CD4-positive, CD25-positive, alpha-beta regulatory T cell (primary cell): ENCODE measurements around the gene PLXND1. TPM values are rescaled to one million over a fixed set of nuclear protein-coding genes. Genes with fewer than 3 reads are reported as not detected.

Source experiments
- ATAC-seq, 2 donors: fragments of 150-1000 bp; cut with Tn5 transposase; one replicate each; pipeline ENCODE4 v1.10.0; 2021; ENCODE audit warnings: low read depth in 2 of 2, moderate number of reproducible peaks in 2 of 2, moderate library complexity in 1 of 2
- DNase-seq, 3 donors: peaks; one replicate each; pipeline versions ENCODE4 v3.0.0 to v3.0.0-alpha.2; 2012 to 2022; ENCODE audit warnings: mixed read lengths in 1 of 3
- H3K27ac ChIP-seq: one replicate; pipeline ENCODE4 v1.7.0; 2013; ENCODE audit warnings: mild to moderate bottlenecking, low read length; ENCODE audit not compliant: insufficient read depth, poor library complexity, severe bottlenecking
- H3K27me3 ChIP-seq: one replicate; pipeline ENCODE4 v1.7.0; 2013; ENCODE audit warnings: low read length; ENCODE audit not compliant: control insufficient read depth, insufficient read depth
- H3K36me3 ChIP-seq: one replicate; pipeline ENCODE4 v1.7.0; 2013; ENCODE audit warnings: mild to moderate bottlenecking, low read length, moderate library complexity; ENCODE audit not compliant: control insufficient read depth, insufficient read depth
- H3K4me1 ChIP-seq: 2 replicates; pipeline ENCODE4 v1.7.0; 2013; ENCODE audit warnings: mild to moderate bottlenecking, low read length; ENCODE audit not compliant: insufficient read depth, control insufficient read depth, poor library complexity, severe bottlenecking
- H3K4me3 ChIP-seq: one replicate; pipeline ENCODE4 v1.7.0; 2013; ENCODE audit warnings: low read depth, mild to moderate bottlenecking, low read length, moderate library complexity
- H3K9me3 ChIP-seq, 2 experiments: 1 replicate in 1 of 2; 2 replicates in 1 of 2; pipeline ENCODE4 v1.7.0; 2013; ENCODE audit warnings: low read length in 2 of 2, mild to moderate bottlenecking in 1 of 2, moderate library complexity in 1 of 2; ENCODE audit not compliant: control insufficient read depth in 2 of 2
- H3K27ac Mint-ChIP-seq, 3 donors: one replicate each; pipeline ENCODE4 v1.8.0; 2020 to 2022; ENCODE audit warnings: mild to moderate bottlenecking in 3 of 3, mixed read lengths in 3 of 3, moderate library complexity in 2 of 3
- H3K27me3 Mint-ChIP-seq: one replicate; pipeline ENCODE4 v1.8.0; 2022; ENCODE audit warnings: mild to moderate bottlenecking, mixed read lengths
- H3K36me3 Mint-ChIP-seq: one replicate; pipeline ENCODE4 v1.8.0; 2020; ENCODE audit warnings: mixed read lengths
- H3K4me1 Mint-ChIP-seq, 4 donors: one replicate each; pipeline ENCODE4 v1.8.0; 2020 to 2022; ENCODE audit warnings: mixed read lengths in 4 of 4, mild to moderate bottlenecking in 1 of 4
- H3K4me3 Mint-ChIP-seq, 4 donors: one replicate each; pipeline ENCODE4 v1.8.0; 2020 to 2022; ENCODE audit warnings: mild to moderate bottlenecking in 4 of 4, mixed read lengths in 4 of 4, moderate library complexity in 3 of 4
- H3K9me3 Mint-ChIP-seq, 7 donors: one replicate each; pipeline ENCODE4 v1.8.0; 2020 to 2022; ENCODE audit warnings: mixed read lengths in 7 of 7, mild to moderate bottlenecking in 3 of 7, moderate library complexity in 2 of 7
- polyA plus RNA-seq, 4 donors: library from polyadenylated mRNA; unstranded; fragments of 300-500 nt; fragmentation: Illumina TruSeq; gene quantifications; one replicate each; pipeline ENCODE4 v1.2.3, GENCODE V29; 2021
- total RNA-seq: library from RNA; stranded (reverse); gene quantifications from one replicate; pipeline ENCODE4 v1.2.3, GENCODE V29; 2022

PLXND1 gene
- total and polyA plus RNA-seq, 5 donors from 2014 or later = 0.48 to 11.3 (median 0.83) TPM; not detected in 1

DNA sequence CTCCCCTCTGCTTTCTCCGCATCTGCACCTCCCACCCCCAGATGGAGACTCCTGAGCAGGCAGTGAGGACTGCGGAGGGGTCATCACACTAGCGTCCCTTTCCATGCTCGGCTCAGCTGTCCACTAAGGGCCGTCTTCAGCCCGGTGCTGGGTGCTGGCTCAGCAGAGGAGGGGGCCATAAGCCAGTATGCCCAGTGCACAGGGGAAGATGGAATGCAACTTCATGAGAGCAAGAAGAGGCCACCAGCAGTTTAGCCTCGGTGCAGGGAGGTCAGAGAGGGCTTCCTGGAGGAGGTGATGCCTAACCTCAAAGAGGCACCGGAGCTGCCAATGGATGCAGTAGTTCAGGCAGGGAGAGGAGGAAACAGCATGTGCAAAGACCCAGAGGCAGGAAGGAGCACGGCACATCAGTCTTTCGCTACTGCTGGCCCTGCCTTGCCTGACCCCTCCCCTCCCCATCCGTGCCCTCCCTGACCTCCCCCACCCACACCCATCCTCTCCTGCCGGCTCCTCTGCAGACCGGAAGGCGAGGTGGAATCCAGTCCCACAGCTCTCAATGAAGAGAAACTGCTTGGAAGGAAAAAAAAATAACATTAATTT lies 15.2 kb upstream of the PLXND1 start:
- H3K27ac ChIP-seq = no peak overlapping the region
- no peaks in the 10 kb centered on the region for H3K27me3 ChIP-seq
- peaks cover 14% of the 10 kb centered on the region for H3K27me3 Mint-ChIP-seq
- H3K27ac Mint-ChIP-seq = no peak overlapping the region
- no peaks in the 10 kb centered on the region for H3K36me3 ChIP-seq
- peaks cover 7% of the 10 kb centered on the region for H3K4me1 ChIP-seq
- H3K9me3 Mint-ChIP-seq = no peaks in the 10 kb centered on the region
- ATAC-seq = no peak
- no peak for DNase-seq
- H3K4me1 Mint-ChIP-seq = peaks cover 0 to 13% (median 1%) of the 10 kb centered on the region in 4 donors
- no peaks in the 10 kb centered on the region for H3K36me3 Mint-ChIP-seq
- H3K4me3 Mint-ChIP-seq = peak overlapping the region in 1 of 4 donors; percentile 77
- no peak overlapping the region for H3K4me3 ChIP-seq
- H3K9me3 ChIP-seq = no peaks in the 10 kb centered on the region

DNA sequence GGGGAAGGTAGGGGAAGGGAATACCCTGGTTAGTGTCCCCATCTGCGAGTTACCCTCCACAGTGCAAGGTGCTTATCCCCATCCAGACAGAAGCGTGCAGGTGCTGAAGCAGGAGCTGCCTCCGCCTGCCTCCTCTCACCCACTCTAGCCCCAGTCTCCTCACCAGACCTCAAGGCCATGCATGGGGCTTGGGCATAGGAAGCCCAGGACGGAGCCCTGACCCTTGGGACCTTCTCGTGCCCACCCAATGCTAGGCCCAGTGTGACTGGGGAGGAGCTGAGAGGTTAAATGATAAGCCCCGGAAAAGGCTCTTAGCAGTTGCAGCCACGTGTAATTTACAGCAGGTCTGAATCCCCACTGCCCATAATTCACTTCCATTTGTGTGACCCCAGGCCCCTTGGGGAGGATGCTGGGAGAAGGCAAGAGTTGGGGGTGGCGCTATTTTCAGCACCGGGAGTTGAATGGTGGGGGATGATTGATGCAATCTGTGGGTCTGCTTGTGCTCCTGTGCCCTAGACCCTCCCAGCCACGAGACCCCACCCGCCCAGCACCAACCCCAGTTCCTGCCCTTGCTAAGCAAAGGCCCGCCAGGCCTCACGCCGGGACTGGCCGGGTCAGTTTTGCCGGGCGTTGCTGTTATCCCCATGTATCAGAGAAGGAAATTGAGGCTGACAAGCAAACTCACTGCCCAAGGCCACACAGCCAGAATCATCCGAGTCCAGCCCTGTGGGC lies 14.5 kb upstream of the PLXND1 start:
- Histone ChIP-seq H3K27me3 (no peaks in the 10 kb centered on the region), H3K4me3 (no peak overlapping the region), H3K9me3 (no peaks in the 10 kb centered on the region), H3K4me1 (peaks cover under 1% of the 10 kb centered on the region), H3K27ac (no peak overlapping the region), H3K36me3 (no peaks in the 10 kb centered on the region)
- no peaks in the 10 kb centered on the region for H3K36me3 Mint-ChIP-seq
- DNase-seq (no peak), ATAC-seq (no peak)
- H3K4me1 Mint-ChIP-seq = peaks cover 0 to 8% (median 1%) of the 10 kb centered on the region in 4 donors
- H3K27me3 Mint-ChIP-seq = peaks cover 14% of the 10 kb centered on the region
- no peak overlapping the region for H3K4me3 Mint-ChIP-seq
- H3K27ac Mint-ChIP-seq = no peak overlapping the region
- no peaks in the 10 kb centered on the region for H3K9me3 Mint-ChIP-seq

- no peak overlapping the region for H3K27ac ChIP-seq
- H3K9me3 ChIP-seq = no peaks in the 10 kb centered on the region
- DNase-seq (no peak), ATAC-seq (no peak)
- no peaks in the 10 kb centered on the region for H3K27me3 ChIP-seq
- no peak overlapping the region for H3K4me3 ChIP-seq
- Mint-ChIP-seq H3K9me3 (no peaks in the 10 kb centered on the region), H3K36me3 (no peaks in the 10 kb centered on the region), H3K27me3 (peaks cover 14% of the 10 kb centered on the region), H3K4me3 (no peak overlapping the region), H3K27ac (no peak overlapping the region), H3K4me1 (peaks cover 0 to 11% (median 1%) of the 10 kb centered on the region in 4 donors)
- H3K36me3 ChIP-seq = no peaks in the 10 kb centered on the region
- H3K4me1 ChIP-seq = no peaks in the 10 kb centered on the region
These were observed 13.3 kb upstream of the PLXND1 start for GRCh38 chr3:129619726-129620162.

GRCh38 chr3:129618901-129619671 lies 12.6 kb upstream of the PLXND1 start:
- no peak overlapping the region for H3K27ac ChIP-seq
- no peak for ATAC-seq
- H3K9me3 ChIP-seq = no peaks in the 10 kb centered on the region
- Mint-ChIP-seq H3K4me1 (peaks cover 0 to 11% (median 1%) of the 10 kb centered on the region in 4 donors), H3K27ac (no peak overlapping the region), H3K36me3 (no peaks in the 10 kb centered on the region), H3K4me3 (no peak overlapping the region), H3K27me3 (peaks cover 10% of the 10 kb centered on the region), H3K9me3 (no peaks in the 10 kb centered on the region)
- no peaks in the 10 kb centered on the region for H3K4me1 ChIP-seq
- no peak overlapping the region for H3K4me3 ChIP-seq
- DNase-seq = no peak
- no peaks in the 10 kb centered on the region for H3K27me3 ChIP-seq
- H3K36me3 ChIP-seq = no peaks in the 10 kb centered on the region

GRCh38 chr3:129618186-129618820 lies 11.8 kb upstream of the PLXND1 start:
- H3K27ac ChIP-seq = no peak overlapping the region
- no peaks in the 10 kb centered on the region for H3K9me3 Mint-ChIP-seq
- H3K4me1 ChIP-seq = no peaks in the 10 kb centered on the region
- ATAC-seq (no peak), DNase-seq (no peak)
- H3K4me3 Mint-ChIP-seq = no peak overlapping the region
- H3K9me3 ChIP-seq = no peaks in the 10 kb centered on the region
- H3K27me3 Mint-ChIP-seq = peaks cover 10% of the 10 kb centered on the region
- H3K36me3 ChIP-seq = no peaks in the 10 kb centered on the region
- peaks cover 0 to 11% (median 1%) of the 10 kb centered on the region in 4 donors for H3K4me1 Mint-ChIP-seq
- H3K4me3 ChIP-seq = no peak overlapping the region
- no peaks in the 10 kb centered on the region for H3K27me3 ChIP-seq
- no peaks in the 10 kb centered on the region for H3K36me3 Mint-ChIP-seq
- H3K27ac Mint-ChIP-seq = no peak overlapping the region

DNA sequence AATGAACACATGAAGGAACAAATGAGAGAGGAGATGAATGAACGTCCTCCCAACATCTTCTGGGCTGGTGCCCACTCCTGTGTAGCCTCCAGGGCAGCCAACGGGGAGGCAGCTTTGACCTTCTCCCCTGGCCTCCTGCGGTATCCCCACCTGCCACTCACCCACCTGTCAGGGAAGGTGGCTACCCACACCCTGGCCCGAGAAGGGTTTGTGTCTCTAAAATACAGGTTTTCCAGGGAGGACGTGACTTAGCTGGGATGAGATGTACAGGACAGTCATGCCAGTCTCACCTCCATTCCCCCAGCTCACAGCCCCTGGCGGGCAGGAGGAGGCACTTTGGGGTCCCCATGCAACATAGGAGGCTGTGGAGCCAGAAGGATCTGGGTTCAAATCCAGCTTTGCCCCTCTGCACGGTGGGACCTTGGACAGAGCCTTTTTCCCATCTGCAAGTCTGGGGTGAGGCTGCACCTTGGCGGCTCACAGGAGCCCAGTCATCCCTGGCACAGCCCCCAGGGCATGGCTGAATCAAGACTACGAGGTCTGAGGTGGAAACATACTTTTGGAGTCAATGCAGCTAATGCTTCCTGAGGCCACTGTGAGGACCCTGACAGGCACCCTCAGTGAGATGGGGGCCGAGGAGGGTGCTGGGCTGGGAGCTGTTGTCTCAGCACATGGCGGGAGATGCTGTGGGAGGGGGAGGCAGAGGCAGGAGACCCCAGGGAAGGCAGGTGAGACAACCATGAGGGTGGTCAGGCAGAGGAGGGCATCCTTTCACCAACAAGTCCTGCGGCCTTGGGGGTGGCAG lies 11.1 kb upstream of the PLXND1 start:
- ATAC-seq = no peak
- H3K27ac ChIP-seq = no peak overlapping the region
- no peaks in the 10 kb centered on the region for H3K27me3 ChIP-seq
- Mint-ChIP-seq H3K4me1 (peaks cover 0 to 11% (median 1%) of the 10 kb centered on the region in 4 donors), H3K36me3 (no peaks in the 10 kb centered on the region), H3K9me3 (no peaks in the 10 kb centered on the region), H3K4me3 (no peak overlapping the region), H3K27me3 (peaks cover 10% of the 10 kb centered on the region), H3K27ac (peak overlapping the region in 2 of 3 donors; percentile 11 to 72)
- H3K36me3 ChIP-seq = no peaks in the 10 kb centered on the region
- no peaks in the 10 kb centered on the region for H3K4me1 ChIP-seq
- no peak overlapping the region for H3K4me3 ChIP-seq
- H3K9me3 ChIP-seq = no peaks in the 10 kb centered on the region
- DNase-seq = no peak

DNA sequence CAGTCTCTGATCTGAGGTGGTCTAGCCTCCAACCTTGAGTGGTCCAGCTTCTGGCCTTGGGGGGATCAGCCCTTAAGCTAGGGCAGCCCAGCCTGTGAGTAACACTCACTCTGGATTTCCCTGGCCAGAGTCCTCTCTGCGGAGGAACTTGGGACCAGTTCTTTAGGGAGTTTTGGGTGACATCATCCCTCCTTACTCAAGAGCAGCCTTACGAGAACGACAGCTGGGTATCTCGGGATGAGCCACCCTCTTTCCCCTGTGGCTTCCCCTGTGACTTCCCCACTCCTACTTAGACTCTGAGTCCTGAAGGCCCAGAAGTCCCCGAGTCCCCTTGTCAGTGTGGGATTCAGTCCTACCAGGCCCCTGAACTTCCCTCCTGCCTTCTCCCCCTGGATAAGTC lies 10.2 kb upstream of the PLXND1 start:
- Mint-ChIP-seq H3K4me1 (peaks cover 0 to 11% (median 1%) of the 10 kb centered on the region in 4 donors), H3K4me3 (no peak overlapping the region), H3K9me3 (no peaks in the 10 kb centered on the region), H3K27ac (peak overlapping the region in 1 of 3 donors; percentile 72), H3K36me3 (no peaks in the 10 kb centered on the region), H3K27me3 (peaks cover 10% of the 10 kb centered on the region)
- no peaks in the 10 kb centered on the region for H3K9me3 ChIP-seq
- H3K4me3 ChIP-seq = no peak overlapping the region
- no peak overlapping the region for H3K27ac ChIP-seq
- no peaks in the 10 kb centered on the region for H3K4me1 ChIP-seq
- no peaks in the 10 kb centered on the region for H3K27me3 ChIP-seq
- peak; percentile 16 to 29 for ATAC-seq
- no peak for DNase-seq
- no peaks in the 10 kb centered on the region for H3K36me3 ChIP-seq
